ENCODE measurements around the gene GJA4.
"Not testable (repeated sequence)": the region's sequence is repeated elsewhere in the genome, so short reads cannot be mapped to it uniquely, and the experiment has no call there.

GJA4 gene

DNA sequence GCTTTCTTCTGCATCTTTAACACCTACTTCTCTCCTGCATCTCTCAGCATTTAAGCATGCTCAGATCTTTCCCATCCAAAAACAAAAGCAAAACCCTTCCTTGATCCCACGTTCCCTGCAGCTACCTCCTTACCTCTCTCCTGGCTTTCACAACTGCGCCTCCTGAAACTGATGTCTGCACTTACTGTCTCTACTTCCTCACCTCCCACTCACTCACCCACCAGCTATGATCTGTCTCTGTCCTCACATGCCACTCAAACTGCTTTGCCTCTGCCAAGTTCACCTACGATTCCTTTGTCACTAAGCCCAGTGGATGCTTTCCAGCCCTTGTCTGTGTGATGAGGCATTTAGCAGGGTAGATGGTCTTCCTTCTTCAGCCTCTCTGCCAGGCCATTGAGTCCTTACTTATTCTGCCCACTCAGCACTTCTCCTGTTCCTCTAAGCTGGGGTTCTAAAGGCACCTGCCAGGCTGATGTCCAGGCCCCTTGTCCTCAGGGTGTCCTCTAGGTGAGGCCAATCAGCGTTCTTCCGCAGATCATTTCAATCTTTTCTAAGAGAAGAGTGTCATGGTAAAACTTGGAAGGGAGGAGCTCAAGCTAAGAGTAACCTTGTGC lies 21.8 kb upstream of the GJA4 start:
- DNase-seq, result no peak

DNA sequence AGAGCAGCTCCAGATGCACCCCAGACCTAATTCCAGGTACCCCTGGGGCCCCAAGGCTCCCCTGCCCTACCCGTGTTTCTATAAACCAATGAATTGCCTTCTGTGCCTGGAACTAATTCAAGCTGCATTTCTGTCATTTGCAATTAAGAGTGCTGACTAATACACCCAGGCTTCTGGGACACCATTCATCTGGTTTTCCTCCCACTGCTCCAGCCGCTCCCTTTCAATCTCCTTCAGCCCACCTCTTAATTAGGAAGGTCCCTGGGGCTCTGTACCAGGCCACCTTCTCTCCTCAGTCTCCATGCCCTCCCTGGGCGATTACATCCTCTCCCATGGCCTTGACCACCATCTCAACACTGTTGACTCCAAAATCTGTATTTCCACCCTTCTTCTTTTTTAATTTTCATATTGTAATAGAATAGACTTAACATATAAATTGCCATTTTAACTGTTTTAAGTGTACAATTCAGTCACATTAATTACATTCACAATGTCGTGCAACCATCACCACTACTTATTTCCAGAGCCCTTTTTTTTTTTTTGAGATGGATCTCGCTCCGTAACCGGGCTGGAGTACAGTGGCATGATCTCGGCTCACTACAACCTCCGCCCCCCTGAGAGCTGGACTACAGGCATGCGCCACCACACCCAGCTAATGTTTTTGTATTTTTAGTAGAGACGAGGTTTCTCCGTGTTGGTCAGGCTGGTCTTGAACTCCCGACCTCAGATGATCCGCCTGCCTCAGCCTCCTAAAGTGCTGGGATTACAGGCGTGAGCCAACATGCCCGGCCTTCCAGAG lies 21.0 kb upstream of the GJA4 start:
- no peak for DNase-seq

DNA sequence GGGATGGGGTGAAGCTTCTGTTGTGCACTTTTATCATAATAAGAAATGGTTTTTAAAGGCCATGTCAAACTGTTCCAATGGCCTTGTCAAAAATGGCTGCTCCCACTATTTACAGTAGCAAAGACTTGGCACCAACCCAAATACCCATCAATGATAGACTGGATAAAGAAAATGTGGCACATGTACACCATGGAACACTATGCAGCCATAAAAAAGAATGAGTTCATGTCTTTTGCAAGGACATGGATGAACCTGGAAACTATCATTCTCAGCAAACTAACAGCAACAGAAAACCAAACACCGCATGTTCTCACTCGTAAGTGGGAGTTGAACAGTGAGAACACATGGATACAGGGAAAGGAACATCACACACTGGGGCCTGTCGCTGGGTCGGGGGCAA lies 19.7 kb upstream of the GJA4 start:
- DNase-seq, result not testable (repeated sequence)

DNA sequence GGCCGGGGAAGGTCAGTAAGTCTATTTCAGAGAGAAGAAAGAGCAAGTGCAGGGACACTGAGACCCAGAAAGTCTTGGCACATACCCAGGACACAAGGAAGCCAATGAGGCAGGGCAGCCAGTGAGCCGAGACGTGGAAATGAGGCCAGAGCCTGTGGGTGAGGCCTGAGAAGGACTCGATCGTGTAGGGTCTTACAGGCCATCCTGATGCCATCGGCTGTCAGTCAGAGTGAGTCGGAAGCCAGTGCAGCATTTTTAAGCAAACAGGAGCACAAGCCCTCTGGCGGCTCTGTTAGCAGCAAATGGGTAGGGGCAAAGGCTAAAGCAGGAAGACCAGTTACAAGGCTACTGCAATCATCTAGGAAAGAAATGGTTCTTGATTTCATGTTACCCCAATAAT lies 17.8 kb upstream of the GJA4 start:
- no peak for DNase-seq

DNA sequence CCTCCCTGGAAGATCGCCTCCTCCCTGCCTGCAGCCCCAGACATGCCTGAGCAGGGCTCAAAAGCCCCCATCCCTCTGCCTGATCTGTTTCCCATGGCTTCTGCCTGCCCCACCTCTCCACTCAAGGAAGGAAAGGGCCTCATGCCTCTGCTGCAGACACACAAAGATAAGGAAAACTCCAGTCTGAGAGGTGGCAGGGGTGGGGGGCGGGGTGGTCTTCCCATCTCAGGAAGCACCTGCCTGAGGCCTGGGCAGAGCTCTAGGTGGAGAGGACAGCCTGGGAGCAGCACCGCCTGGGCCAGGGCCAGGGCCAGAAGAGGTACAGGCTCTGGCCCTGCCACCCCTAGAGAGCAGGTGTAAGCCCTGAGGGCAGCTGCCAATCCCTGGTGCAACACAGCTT lies 15.9 kb upstream of the GJA4 start:
- no peak for DNase-seq

DNA sequence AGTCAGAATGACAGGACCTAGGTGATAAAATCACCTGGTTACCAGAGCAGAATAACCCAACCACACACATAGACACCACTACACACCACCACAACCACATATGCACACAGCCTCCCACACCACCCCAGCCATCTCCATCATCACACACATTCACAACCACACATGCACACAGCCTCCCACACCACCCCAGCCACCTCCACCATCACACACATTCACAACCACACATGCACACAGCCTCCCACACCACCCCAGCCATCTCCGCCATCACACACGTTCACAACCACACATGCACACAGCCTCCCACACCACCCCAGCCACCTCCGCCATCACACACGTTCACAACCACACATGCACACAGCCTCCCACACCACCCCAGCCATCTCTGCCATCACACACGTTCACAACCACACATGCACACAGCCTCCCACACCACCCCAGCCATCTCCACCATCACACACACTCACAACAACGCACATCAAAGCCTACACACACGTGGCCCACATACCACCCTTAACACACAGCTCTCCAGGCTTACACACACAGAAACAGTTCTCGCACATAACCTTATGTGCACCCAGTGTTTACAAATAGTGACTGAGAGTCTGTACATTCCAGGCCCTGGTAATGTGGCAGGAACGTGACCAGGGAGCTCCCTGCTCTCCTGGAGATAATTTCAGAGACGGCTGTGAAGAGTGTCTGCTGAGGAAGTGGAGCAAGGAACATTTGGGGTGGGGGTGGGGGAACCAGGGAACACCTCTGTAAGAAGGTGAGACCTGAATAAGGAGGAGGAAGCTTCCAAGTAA lies 15.1 kb upstream of the GJA4 start:
- DNase-seq, result no peak

DNA sequence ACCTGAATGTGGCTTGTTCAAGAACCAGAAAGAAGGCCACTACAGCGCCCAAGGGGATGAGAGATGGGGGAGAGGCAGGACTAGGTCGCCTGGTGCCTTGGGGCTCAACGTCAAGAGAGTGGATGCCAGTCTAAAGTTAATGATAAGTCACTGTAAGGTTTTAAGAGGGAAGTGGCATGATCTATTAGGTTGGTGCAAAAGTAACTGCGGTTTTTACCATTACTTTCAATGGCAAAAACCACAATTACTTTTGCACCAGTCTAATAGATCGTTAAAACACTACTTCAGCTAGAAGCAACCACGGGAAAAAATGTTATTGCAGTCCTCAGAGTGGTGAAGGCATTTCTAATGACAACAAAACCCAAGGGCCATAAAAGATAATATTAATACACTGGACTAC lies 14.4 kb upstream of the GJA4 start:
- no peak for DNase-seq

DNA sequence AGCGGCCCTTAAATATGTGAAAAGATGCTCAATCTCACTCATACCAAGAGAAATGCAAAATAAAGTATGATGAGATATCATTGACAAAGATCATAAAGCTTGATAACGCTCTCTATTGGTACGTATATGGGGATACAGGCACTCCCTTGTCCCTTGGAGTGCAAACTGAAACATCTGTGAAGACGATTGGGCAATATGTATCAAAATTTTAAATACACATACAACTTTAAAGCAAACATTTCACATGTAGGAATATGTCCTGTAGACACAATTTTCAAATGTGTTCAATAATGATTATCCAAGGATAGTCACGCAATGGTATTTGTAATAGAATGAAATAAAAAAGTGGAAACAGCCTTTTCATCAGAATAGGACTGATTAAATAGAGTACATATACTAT lies 13.8 kb upstream of the GJA4 start:
- no peak for DNase-seq

DNA sequence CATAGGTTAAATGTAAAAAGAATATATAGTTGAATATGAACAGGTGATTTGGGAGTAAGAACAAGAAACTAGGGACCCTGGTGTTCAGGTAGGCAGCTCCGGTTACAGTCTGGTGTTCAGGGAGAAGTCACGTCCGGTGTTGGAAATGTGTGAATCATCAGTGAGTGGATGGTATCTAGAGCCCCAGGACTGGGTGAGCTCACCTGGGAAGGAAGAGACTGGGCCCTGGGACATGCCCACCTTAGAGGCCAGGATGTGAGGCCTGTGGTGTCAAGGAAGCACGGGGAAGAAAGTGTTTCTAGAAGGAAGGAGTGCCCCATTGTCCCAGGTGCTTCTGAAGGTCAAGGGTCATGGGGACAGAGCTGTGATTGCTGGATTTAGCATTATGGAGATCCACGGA lies 13.3 kb upstream of the GJA4 start:
- DNase-seq, result no peak

DNA sequence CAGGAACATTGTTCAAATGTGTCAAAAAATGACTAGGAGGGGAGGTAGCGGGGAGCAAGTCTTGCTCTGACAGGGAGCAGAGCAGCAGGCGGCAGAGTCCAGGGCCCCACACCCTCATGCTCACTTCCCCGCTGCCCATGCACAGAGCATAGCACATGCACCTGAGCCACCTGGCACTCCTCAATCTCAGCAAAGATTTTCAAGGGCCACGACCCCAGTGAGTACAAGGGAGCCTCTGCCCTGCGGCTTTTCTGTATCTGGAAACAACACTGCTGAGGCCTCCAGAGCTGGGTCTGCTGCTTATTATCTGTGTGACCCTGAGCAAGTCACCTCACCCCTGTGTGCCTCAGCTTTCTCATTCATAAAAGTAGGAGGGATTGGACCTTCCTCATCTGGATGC lies 12.8 kb upstream of the GJA4 start:
- no peak for DNase-seq

DNA sequence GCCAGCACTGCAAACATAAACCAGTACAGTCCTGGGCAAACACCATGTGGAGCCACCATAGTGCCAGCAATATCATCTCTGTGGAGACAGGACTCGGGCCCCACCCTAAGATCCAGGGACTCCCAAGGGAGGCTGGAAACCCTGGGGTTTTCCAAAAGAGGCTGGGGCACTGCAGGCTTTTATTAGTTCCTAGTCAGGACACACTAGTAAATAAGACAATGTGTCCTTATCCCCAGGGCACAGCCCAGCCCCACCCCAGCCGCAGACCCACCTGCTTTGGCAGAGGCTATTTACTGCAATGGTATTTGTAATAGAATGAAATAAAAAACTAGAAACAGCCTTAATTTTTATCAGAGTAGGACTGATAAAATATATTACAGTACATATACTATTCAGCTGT lies 12.3 kb upstream of the GJA4 start:
- no peak for DNase-seq

DNA sequence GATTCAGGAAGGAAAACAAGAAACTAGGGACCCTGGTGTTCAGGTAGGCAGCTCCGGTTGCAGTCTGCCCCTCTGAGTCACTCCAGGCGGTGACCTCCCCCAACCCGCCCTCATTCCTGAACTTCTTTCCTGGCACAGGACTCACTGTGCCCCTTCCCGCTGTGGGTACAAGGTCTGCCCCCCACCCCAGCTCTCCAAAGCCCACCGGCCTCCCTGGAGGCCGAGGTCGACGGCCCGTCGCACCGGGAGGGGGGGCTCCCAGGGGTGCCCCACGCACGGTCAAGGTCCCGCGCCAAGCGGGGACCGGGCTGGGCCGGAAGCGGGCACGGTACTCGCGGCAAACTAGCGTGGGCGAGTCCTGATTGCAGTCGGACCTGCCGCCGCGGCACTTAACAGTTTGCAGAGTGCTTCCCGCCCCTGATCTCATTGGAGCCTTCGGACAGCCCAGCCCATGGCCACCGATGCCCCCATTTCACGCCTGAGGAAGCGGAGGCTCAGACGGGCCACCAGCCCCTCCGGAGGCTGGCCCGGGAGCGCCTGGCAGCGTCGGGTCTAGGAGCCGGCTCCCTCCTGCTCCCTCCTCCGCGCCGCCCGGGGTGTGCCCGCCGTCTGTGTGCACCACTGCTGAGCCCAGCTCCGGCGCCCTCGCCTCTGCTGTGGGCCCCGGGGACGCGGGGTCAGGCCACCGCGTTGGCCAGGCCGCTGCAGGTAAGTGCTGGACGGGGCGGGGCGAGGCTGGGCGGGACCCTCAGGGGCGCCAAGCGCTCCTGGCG lies 11.5 kb upstream of the GJA4 start, which contains the start of gene GJB3:
Gene GJB3, plus strand, starts transcription at position 144 of the 773 bp plus-strand sequence. CDS start 3,549 bp downstream, outside the sequence.
- no peak for DNase-seq

DNA sequence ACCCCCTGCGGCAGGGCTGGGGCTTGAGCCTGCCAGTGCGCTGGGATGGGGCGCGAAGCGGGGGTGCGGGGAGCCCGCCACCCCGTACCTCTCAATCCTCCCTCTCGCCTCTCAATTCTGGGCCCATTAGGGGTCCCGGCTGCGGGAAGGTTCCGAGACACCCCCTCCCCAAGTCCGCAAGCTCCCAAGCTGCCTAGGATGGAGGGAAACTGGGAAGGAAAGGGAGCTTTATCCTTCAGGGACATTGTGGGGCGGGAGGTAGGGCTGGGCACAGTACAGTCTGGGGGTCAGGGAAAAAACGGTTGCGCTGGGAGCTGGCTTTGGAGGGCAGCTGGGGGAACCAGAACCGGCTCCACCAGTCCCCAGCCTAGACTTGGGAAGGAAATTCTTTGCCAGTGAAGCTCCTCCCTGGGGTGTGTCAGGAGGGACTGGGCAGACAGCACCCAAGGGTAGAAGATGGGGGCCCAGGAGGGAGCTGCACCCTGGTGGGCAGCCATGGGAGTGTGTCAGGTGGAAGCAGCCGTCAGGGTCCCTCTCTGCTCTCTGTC lies 10.9 kb upstream of the GJA4 start:
- no peak for DNase-seq

DNA sequence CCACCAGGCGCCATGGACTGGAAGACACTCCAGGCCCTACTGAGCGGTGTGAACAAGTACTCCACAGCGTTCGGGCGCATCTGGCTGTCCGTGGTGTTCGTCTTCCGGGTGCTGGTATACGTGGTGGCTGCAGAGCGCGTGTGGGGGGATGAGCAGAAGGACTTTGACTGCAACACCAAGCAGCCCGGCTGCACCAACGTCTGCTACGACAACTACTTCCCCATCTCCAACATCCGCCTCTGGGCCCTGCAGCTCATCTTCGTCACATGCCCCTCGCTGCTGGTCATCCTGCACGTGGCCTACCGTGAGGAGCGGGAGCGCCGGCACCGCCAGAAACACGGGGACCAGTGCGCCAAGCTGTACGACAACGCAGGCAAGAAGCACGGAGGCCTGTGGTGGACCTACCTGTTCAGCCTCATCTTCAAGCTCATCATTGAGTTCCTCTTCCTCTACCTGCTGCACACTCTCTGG lies 8.0 kb upstream of the GJA4 start:
- no peak for DNase-seq

DNA sequence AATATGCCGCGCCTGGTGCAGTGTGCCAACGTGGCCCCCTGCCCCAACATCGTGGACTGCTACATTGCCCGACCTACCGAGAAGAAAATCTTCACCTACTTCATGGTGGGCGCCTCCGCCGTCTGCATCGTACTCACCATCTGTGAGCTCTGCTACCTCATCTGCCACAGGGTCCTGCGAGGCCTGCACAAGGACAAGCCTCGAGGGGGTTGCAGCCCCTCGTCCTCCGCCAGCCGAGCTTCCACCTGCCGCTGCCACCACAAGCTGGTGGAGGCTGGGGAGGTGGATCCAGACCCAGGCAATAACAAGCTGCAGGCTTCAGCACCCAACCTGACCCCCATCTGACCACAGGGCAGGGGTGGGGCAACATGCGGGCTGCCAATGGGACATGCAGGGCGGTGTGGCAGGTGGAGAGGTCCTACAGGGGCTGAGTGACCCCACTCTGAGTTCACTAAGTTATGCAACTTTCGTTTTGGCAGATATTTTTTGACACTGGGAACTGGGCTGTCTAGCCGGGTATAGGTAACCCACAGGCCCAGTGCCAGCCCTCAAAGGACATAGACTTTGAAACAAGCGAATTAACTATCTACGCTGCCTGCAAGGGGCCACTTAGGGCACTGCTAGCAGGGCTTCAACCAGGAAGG lies 7.4 kb upstream of the GJA4 start:
- no peak for DNase-seq

DNA sequence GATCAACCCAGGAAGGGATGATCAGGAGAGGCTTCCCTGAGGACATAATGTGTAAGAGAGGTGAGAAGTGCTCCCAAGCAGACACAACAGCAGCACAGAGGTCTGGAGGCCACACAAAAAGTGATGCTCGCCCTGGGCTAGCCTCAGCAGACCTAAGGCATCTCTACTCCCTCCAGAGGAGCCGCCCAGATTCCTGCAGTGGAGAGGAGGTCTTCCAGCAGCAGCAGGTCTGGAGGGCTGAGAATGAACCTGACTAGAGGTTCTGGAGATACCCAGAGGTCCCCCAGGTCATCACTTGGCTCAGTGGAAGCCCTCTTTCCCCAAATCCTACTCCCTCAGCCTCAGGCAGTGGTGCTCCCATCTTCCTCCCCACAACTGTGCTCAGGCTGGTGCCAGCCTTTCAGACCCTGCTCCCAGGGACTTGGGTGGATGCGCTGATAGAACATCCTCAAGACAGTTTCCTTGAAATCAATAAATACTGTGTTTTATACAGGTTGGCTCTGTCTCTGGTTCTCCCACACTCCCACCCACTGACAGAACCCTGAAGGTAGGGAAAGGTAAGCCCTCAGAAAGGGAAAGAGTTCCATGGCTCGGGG lies 6.8 kb upstream of the GJA4 start:
- no peak for DNase-seq

DNA sequence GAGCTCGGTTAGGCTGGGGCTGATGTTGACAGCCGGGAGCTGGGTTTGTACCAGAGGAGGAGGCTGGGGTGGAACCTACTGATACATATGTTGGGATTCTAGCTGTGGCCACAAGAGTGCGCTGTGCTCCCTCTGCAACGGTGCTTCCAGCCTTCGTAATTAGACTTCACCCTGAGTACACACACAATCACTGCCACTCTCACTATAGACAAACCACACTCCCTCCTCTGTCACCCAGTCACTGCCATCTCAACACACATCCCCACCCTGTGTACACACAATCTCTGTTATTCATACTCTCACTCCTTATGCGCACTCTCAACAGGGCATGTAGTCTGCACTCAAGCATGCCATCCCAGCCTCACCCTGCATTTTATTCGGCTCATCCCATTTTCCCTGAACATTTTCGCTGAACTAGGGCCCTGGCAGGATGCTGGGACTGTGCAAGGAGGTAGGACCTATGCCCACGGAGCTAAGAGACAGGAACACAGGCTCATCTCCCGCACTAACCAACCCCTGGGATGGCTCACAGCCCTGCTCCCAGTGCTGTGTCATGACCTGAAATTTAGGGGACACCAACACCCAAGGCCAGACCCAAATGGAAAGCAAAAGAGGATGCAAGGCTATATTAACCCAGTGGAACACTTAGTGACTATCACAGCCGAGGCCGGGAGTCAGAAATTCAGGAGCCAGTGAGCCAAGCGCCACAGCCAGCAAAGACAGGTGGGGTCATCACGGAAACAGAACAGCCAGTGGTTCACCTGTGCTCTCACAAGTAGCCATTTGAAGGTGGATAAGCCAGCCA lies 6.1 kb upstream of the GJA4 start:
- DNase-seq, result peak; percentile 58

DNA sequence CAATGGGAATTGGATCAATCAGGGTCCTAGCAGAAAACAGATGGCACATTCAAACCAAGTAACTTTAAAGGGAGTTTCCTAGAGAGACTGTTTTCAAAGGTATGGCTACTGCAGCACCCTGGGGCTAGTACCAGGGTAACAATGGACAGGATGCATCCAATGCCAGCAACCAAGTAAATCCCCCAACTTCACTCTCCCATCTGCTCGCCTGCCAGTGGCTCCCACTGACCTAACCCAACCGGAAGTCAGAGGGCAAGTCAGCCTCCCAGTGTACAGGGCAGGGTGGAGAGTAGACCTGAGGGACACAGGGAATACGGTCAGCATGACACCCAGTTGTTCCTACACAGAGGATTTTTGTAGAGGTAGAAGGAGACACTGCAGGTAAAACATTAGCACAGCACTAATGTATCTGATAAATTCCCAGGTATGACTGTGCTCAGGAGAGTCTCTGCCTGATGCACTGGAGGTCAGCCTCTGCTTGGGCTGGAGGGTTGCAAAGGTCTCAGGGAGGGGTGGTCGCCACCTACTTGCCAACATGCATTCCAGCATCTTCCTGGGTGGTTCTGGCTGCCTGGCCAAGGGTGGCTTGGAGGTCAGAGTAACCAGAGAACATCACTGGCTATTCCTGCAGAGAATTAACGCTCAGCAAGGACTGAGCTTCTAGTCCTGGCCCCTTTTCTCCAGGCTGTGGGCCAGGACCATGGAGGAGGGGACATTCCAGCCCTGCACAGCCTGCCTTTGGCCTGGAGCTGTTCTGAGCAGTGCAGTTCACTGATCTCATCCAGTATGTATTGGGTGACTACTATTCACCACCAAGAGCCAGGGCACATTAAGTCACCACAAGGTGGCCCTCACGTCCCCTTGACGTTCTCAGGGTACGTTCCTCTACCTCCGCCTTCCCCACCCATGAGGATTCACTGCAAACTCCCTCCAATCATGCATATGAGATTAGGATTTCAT lies 5.1 kb upstream of the GJA4 start:
- DNase-seq, result no peak

DNA sequence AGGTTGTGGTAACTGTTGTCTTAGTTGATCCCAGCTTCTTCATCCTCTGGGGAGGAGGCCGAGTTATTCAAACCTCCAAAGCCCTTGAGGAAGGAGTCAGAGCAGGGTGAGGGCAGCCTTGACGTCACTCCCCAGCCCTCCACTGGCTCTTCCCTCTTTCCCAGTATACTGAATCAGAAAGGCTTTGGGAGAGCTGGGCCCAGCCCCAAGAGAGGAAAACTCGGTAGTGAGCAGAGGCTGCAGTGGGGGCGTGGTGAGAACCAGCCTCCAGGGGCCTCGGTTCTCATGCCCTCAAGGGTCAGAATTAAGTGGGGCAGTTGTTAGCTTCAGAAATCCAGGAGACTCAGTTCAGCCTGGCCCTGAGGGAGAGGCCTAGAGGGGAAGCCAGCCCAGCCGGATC lies 1.8 kb upstream of the GJA4 start:
- DNase-seq, result no peak

DNA sequence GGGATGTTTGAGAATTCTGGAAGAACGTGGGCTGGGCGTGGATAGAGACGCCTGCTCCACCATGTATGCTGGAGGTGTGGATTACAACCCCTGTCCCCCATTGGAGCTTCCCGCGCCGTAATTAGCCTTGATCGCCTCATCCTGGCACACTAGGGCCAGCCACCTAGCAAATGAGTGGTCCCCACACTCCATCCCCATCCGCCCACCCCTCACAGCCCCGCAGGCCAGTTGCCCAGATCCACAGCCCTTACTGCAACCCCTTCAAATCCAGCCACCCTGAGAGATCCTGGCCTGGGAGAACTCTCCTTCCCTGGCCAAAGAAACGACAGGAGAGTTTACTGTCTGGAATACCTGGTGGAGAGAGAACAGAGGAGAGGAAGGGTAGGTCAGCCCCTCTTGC lies 375 bp upstream of the GJA4 start:
- no peak for DNase-seq

All from fibroblast of upper back skin (primary cell).